ENCODE measurements around the gene NPHP1.

The NPHP1 gene

DNA sequence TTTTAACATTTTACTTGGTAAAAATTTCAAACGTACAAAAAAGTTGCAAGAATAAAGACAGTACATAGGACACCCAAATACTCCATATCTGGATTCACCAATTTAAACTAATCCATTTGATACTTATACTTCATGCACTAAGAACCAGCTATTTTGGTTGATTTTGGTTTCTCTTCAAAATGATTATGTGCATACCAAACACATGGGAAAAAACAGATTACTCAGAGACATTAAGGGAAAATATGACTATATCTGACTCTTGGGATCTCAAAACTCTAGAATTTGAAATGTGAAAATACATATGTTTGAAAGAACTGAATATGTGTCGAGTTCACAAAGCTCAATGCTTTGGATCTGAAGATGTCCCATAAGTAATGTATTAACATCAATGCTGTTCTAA lies 73.6 kb downstream of the NPHP1 start (continued):
- TF ChIP-seq, protein P1, sequence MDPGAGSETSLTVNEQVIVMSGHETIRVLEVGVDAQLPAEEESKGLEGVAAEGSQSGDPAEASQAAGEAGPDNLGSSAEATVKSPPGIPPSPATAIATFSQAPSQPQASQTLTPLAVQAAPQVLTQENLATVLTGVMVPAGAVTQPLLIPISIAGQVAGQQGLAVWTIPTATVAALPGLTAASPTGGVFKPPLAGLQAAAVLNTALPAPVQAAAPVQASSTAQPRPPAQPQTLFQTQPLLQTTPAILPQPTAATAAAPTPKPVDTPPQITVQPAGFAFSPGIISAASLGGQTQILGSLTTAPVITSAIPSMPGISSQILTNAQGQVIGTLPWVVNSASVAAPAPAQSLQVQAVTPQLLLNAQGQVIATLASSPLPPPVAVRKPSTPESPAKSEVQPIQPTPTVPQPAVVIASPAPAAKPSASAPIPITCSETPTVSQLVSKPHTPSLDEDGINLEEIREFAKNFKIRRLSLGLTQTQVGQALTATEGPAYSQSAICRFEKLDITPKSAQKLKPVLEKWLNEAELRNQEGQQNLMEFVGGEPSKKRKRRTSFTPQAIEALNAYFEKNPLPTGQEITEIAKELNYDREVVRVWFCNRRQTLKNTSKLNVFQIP (CRISPR knock-in tag; IDR thresholded peaks at IDR 0.05; ENCODE audit: borderline replicate concordance, low read depth), result no peak

- no peak for TF ChIP-seq RARB (CRISPR knock-in tag; IDR thresholded peaks at IDR 0.05)
- TF ChIP-seq ZFP3 (CRISPR knock-in tag; IDR thresholded peaks at IDR 0.05), result no peak
- TF ChIP-seq, protein P2, sequence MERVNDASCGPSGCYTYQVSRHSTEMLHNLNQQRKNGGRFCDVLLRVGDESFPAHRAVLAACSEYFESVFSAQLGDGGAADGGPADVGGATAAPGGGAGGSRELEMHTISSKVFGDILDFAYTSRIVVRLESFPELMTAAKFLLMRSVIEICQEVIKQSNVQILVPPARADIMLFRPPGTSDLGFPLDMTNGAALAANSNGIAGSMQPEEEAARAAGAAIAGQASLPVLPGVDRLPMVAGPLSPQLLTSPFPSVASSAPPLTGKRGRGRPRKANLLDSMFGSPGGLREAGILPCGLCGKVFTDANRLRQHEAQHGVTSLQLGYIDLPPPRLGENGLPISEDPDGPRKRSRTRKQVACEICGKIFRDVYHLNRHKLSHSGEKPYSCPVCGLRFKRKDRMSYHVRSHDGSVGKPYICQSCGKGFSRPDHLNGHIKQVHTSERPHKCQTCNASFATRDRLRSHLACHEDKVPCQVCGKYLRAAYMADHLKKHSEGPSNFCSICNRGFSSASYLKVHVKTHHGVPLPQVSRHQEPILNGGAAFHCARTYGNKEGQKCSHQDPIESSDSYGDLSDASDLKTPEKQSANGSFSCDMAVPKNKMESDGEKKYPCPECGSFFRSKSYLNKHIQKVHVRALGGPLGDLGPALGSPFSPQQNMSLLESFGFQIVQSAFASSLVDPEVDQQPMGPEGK (CRISPR knock-in tag; IDR thresholded peaks at IDR 0.05; ENCODE audit: borderline replicate concordance), result no peak
- TF ChIP-seq ZFP30 (CRISPR knock-in tag; IDR thresholded peaks at IDR 0.05), result no peak
- no peak for TF ChIP-seq OSR1 (CRISPR knock-in tag; IDR thresholded peaks at IDR 0.05)
- TF ChIP-seq ZNF565 (CRISPR knock-in tag; conservative IDR thresholded peaks at IDR 0.05; ENCODE audit: low read depth), result no peak
- no peak for TF ChIP-seq ZC3H10 (CRISPR knock-in tag; IDR thresholded peaks at IDR 0.05)
- no peak for TF ChIP-seq TCF4 (CRISPR knock-in tag; IDR thresholded peaks at IDR 0.05; ENCODE audit: borderline replicate concordance)
- no peak for TF ChIP-seq SNAI2 (CRISPR knock-in tag; IDR thresholded peaks at IDR 0.05)
- TF ChIP-seq, protein P3, sequence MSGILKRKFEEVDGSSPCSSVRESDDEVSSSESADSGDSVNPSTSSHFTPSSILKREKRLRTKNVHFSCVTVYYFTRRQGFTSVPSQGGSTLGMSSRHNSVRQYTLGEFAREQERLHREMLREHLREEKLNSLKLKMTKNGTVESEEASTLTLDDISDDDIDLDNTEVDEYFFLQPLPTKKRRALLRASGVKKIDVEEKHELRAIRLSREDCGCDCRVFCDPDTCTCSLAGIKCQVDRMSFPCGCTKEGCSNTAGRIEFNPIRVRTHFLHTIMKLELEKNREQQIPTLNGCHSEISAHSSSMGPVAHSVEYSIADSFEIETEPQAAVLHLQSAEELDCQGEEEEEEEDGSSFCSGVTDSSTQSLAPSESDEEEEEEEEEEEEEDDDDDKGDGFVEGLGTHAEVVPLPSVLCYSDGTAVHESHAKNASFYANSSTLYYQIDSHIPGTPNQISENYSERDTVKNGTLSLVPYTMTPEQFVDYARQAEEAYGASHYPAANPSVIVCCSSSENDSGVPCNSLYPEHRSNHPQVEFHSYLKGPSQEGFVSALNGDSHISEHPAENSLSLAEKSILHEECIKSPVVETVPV (CRISPR knock-in tag; IDR thresholded peaks at IDR 0.05), result no peak
- no peak for TF ChIP-seq ESRRG (CRISPR knock-in tag; IDR thresholded peaks at IDR 0.05)
- no peak for TF ChIP-seq ISL1 (CRISPR knock-in tag; IDR thresholded peaks at IDR 0.05)
- no peak for TF ChIP-seq ZNF70 (CRISPR knock-in tag; IDR thresholded peaks at IDR 0.05)
- no peak for TF ChIP-seq GLIS3 (CRISPR knock-in tag; IDR thresholded peaks at IDR 0.05)
- no peak for ATAC-seq
These were observed 74.1 kb downstream of the NPHP1 start for GRCh38 chr2:110130757-110131156.

- ATAC-seq, result no peak
- TF ChIP-seq BACH2 (CRISPR knock-in tag; IDR thresholded peaks at IDR 0.05; ENCODE audit: borderline replicate concordance) (no peak), ZFP30 (CRISPR knock-in tag; IDR thresholded peaks at IDR 0.05) (no peak)
These were observed 77.9 kb downstream of the NPHP1 start for GRCh38 chr2:110126906-110127305.

DNA sequence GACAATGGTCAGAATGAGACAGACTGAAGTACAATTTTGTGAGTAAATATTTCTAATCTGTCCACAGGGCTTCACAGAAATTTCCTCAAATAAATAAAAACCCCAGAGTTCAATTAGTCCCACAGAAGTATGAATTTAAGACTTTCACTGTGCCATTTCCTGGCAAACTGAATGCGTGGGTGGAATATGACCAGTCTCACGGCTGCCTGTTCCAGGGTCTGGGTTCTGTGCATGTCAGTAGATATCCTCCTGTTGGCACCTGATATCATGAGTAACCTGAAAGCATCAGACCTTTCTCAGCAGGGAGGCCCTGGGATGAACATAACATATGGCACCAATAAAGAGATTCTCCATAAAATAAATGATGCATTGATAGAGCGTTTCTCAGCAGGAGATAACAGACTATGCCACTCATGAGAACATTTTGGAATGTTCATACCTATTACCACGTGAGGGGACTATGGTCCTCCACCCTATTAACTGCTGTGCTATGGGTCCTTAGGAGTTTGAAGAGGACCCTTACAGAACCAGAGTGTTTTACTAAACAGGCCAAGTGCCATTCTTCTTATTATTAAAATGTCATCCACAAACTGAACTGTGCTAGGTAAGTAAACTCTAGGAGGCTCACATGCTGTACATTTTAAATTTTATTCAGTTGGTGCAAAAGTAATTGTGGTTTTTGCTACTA lies 78.6 kb downstream of the NPHP1 start:
- peak; percentile 76 for ATAC-seq
- TF ChIP-seq BACH2 (CRISPR knock-in tag; IDR thresholded peaks at IDR 0.05; ENCODE audit: borderline replicate concordance) (no peak), TOX (CRISPR knock-in tag; IDR thresholded peaks at IDR 0.05; ENCODE audit: borderline replicate concordance) (no peak), TCF4 (CRISPR knock-in tag; IDR thresholded peaks at IDR 0.05; ENCODE audit: borderline replicate concordance) (no peak), SNAI2 (CRISPR knock-in tag; IDR thresholded peaks at IDR 0.05) (no peak), TSHZ2 (CRISPR knock-in tag; IDR thresholded peaks at IDR 0.05) (no peak), CSDC2 (CRISPR knock-in tag; IDR thresholded peaks at IDR 0.05) (no peak), OSR1 (CRISPR knock-in tag; IDR thresholded peaks at IDR 0.05) (no peak), ZNF8 (CRISPR knock-in tag; IDR thresholded peaks at IDR 0.05) (no peak), RARB (CRISPR knock-in tag; IDR thresholded peaks at IDR 0.05) (no peak), ISL1 (CRISPR knock-in tag; IDR thresholded peaks at IDR 0.05) (no peak)
- TF ChIP-seq, protein P2 (CRISPR knock-in tag; IDR thresholded peaks at IDR 0.05; ENCODE audit: borderline replicate concordance), result no peak
